HepG2 (cell line): ENCODE measurements around the gene NIT2. TPM values are rescaled to one million over a fixed set of nuclear protein-coding genes. Genes with fewer than 3 reads are reported as not detected.

Source experiments
- E2F5 ChIP-seq: sonication (generic); formaldehyde crosslinking; conservative IDR thresholded peaks from 2 replicates; pipeline ENCODE4 v1.4.0; 2020; ENCODE audit warnings: missing genetic modification reagents
- EED ChIP-seq: sonication (generic); formaldehyde crosslinking; IDR thresholded peaks from 2 replicates; pipeline ENCODE4 v1.5.0; 2020; ENCODE audit warnings: mild to moderate bottlenecking, missing genetic modification reagents
- ELF4 ChIP-seq: sonication (generic); formaldehyde crosslinking; IDR thresholded peaks from 2 replicates; pipeline ENCODE4 v1.5.0; 2020; ENCODE audit warnings: missing genetic modification reagents, mild to moderate bottlenecking, moderate library complexity, borderline replicate concordance
- HINFP ChIP-seq: sonication (generic); formaldehyde crosslinking; IDR thresholded peaks from 2 replicates; pipeline ENCODE4 v1.4.0; 2020; ENCODE audit warnings: low read depth, mild to moderate bottlenecking, missing genetic modification reagents
- HNF1B ChIP-seq: sonication (generic); formaldehyde crosslinking; IDR thresholded peaks from 2 replicates; pipeline ENCODE4 v1.5.1; 2020; ENCODE audit warnings: mild to moderate bottlenecking, moderate library complexity, missing genetic modification reagents
- HNRNPK ChIP-seq: fragments of 200-400 bp; formaldehyde crosslinking; IDR thresholded peaks from 2 replicates; pipeline ENCODE4 v1.6.1; 2018; ENCODE audit warnings: low read length, low read depth, moderate library complexity, mild to moderate bottlenecking; ENCODE audit not compliant: poor library complexity, severe bottlenecking
- NR2F2 ChIP-seq: IDR thresholded peaks from 2 replicates; pipeline ENCODE4 v1.6.1; 2012; ENCODE audit warnings: low read depth, inconsistent platforms, borderline replicate concordance
- PHF20 ChIP-seq: sonication (generic); formaldehyde crosslinking; IDR thresholded peaks from 2 replicates; pipeline ENCODE4 v1.5.0; 2020; ENCODE audit warnings: mild to moderate bottlenecking, missing genetic modification reagents
- RAD51 ChIP-seq: fragments of 450-650 bp; IDR thresholded peaks from 2 replicates; pipeline ENCODE4 v1.6.1; 2016; ENCODE audit warnings: borderline replicate concordance
- RARA ChIP-seq: IDR thresholded peaks from 2 replicates; pipeline ENCODE4 v1.6.1; 2016; ENCODE audit warnings: missing genetic modification reagents, missing compliant biosample characterization
- RBM39 ChIP-seq: fragments of 200-400 bp; formaldehyde crosslinking; IDR thresholded peaks from one replicate; pipeline ENCODE4 v1.6.1; 2018; ENCODE audit warnings: antibody characterized with exemption, mild to moderate bottlenecking, low read depth, low read length; ENCODE audit not compliant: poor library complexity, severe bottlenecking
- REPIN1 ChIP-seq: sonication (generic); formaldehyde crosslinking; IDR thresholded peaks from 2 replicates; pipeline ENCODE4 v1.8.0; 2022; ENCODE audit warnings: missing genetic modification reagents, low read depth, mild to moderate bottlenecking, borderline replicate concordance
- RFX3 ChIP-seq: IDR thresholded peaks from 2 replicates; pipeline ENCODE4 v1.6.1; 2016; ENCODE audit warnings: missing biosample characterization, missing genetic modification reagents
- TFDP1 ChIP-seq: IDR thresholded peaks from 2 replicates; pipeline ENCODE4 v1.6.1; 2016; ENCODE audit warnings: missing compliant biosample characterization, missing genetic modification reagents, borderline replicate concordance
- ZGPAT ChIP-seq: IDR thresholded peaks from 2 replicates; pipeline ENCODE4 v1.6.1; 2016; ENCODE audit warnings: mild to moderate bottlenecking
- ZMYM3 ChIP-seq: sonication (generic); formaldehyde crosslinking; IDR thresholded peaks from 2 replicates; pipeline ENCODE4 v1.5.1; 2020; ENCODE audit warnings: mild to moderate bottlenecking, missing genetic modification reagents
- ZNF160 ChIP-seq: sonication (generic); formaldehyde crosslinking; IDR thresholded peaks from 2 replicates; pipeline ENCODE4 v1.8.0; 2022; ENCODE audit warnings: mild to moderate bottlenecking, inconsistent platforms, missing genetic modification reagents
- ZNF20 ChIP-seq: sonication (generic); formaldehyde crosslinking; IDR thresholded peaks from 2 replicates; pipeline ENCODE4 v1.4.0; 2020; ENCODE audit warnings: mild to moderate bottlenecking, moderate library complexity, missing genetic modification reagents
- ZNF451 ChIP-seq: sonication (generic); formaldehyde crosslinking; IDR thresholded peaks from 2 replicates; pipeline ENCODE4 v1.5.0; 2020; ENCODE audit warnings: mild to moderate bottlenecking, missing genetic modification reagents
- ZNF737 ChIP-seq: sonication (generic); formaldehyde crosslinking; IDR thresholded peaks from 2 replicates; pipeline ENCODE4 v1.5.0; 2020; ENCODE audit warnings: missing genetic modification reagents, mild to moderate bottlenecking, borderline replicate concordance
- ZSCAN20 ChIP-seq: sonication (generic); formaldehyde crosslinking; IDR thresholded peaks from 2 replicates; pipeline ENCODE4 v1.4.0; 2020; ENCODE audit warnings: missing genetic modification reagents, mild to moderate bottlenecking, borderline replicate concordance
- polyA plus RNA-seq, 8 experiments: library from polyadenylated mRNA; depleted of rRNA in 3 of 8; stranded (reverse) in 7 of 8; unstranded in 1 of 8; fragments of >200 nt; fragmentation: Illumina TruSeq in 4 of 8; extraction: Trizol in 4 of 8; gene quantifications; 2 replicates each; pipeline versions ENCODE4 v1.2.1 to v1.2.3, GENCODE V29; 2011 to 2016; ENCODE audit warnings: low read depth in 4 of 8, missing spikeins in 1 of 8, mixed read lengths in 1 of 8; ENCODE audit not compliant: insufficient read depth in 1 of 8
- total RNA-seq, 5 experiments: library from RNA; depleted of rRNA; stranded (reverse); fragments of >200 nt; fragmentation: Illumina TruSeq; extraction: Trizol; gene quantifications; 2 replicates each; pipeline ENCODE4 v1.2.3, GENCODE V29; 2016; ENCODE audit warnings: low read depth in 1 of 5

The NIT2 gene
- total and polyA plus RNA-seq, 2 of the 13 experiments (the other 11 are each of a cell fraction or from before 2014, with no cell fraction given): 43.4 to 49.1 TPM

- TF ChIP-seq ZGPAT (peak; percentile 84; the same call in 1 of the 2 replicates), REPIN1 (CRISPR knock-in tag) (peak; percentile 82), ZNF20 (CRISPR knock-in tag) (no peak), PHF20 (CRISPR knock-in tag) (peak; percentile 23; the same call in 1 of the 2 replicates), RBM39 (no peak), HNF1B (CRISPR knock-in tag) (no peak), ELF4 (CRISPR knock-in tag) (no peak), RFX3 (CRISPR knock-in tag) (no peak), EED (CRISPR knock-in tag) (no peak), RARA (CRISPR knock-in tag) (peak; percentile 52; the same call in 1 of the 2 replicates), HNRNPK (no peak), E2F5 (CRISPR knock-in tag) (no peak), HINFP (peak; percentile 88), ZMYM3 (CRISPR knock-in tag) (no peak), NR2F2 (no peak), ZNF160 (CRISPR knock-in tag) (peak; percentile 56; the same call in 1 of the 2 replicates), ZNF451 (no peak), RAD51 (no peak), ZNF737 (CRISPR knock-in tag) (no peak; the same call in 1 of the 2 replicates), ZSCAN20 (CRISPR knock-in tag) (peak; percentile 84; the same call in 1 of the 2 replicates), TFDP1 (CRISPR knock-in tag) (peak; percentile 71; the same call in 1 of the 2 replicates)
Observed at GRCh38 chr3:100334488-100335351, at the start of gene NIT2 (continued).
